Occipital lobe (tissue), 2 donors: ENCODE data around the gene TTC28. TPM values are rescaled to one million over a fixed set of nuclear protein-coding genes. Genes with fewer than 3 reads are reported as not detected.
"Not testable (repeated sequence)": the region's sequence is repeated elsewhere in the genome, so short reads cannot be mapped to it uniquely, and the experiment has no call there.

Experiments used
- DNase-seq: peaks from one replicate; lab custom pipeline; 2025; lab: John Stamatoyannopoulos, UW
- total RNA-seq: library from RNA; depleted of rRNA; stranded (reverse); fragments of >200 nt; gene quantifications from one replicate; pipeline ENCODE4 v1.2.3, GENCODE V29; 2014

TTC28 gene
- total RNA-seq, 1 donor from 2014 or later = 157 TPM

- not testable (repeated sequence) for DNase-seq
These were observed 1.5 kb downstream of the TTC28 start for GRCh38 chr22:28678170-28678569.

GRCh38 chr22:28674121-28674563 lies 5.5 kb downstream of the TTC28 start:
- no peak for DNase-seq

GRCh38 chr22:28670756-28671155 lies 8.9 kb downstream of the TTC28 start:
- no peak for DNase-seq

GRCh38 chr22:28670161-28670560 lies 9.5 kb downstream of the TTC28 start:
- DNase-seq = no peak

- DNase-seq = no peak
These were observed 10.3 kb downstream of the TTC28 start for GRCh38 chr22:28669387-28669786.

- DNase-seq = not testable (repeated sequence)
These were observed 16.1 kb downstream of the TTC28 start for GRCh38 chr22:28663569-28663942.

GRCh38 chr22:28658448-28658847 lies 21.2 kb downstream of the TTC28 start:
- no peak for DNase-seq

GRCh38 chr22:28656181-28656580 lies 23.5 kb downstream of the TTC28 start:
- no peak for DNase-seq

GRCh38 chr22:28650463-28650862 lies 29.2 kb downstream of the TTC28 start:
- no peak for DNase-seq

GRCh38 chr22:28648792-28649191 lies 30.8 kb downstream of the TTC28 start:
- DNase-seq = no peak

- no peak for DNase-seq
These were observed 32.4 kb downstream of the TTC28 start for GRCh38 chr22:28647216-28647615.

GRCh38 chr22:28639321-28639720 lies 40.3 kb downstream of the TTC28 start:
- no peak for DNase-seq

- no peak for DNase-seq
These were observed 42.4 kb downstream of the TTC28 start for GRCh38 chr22:28637225-28637624.

GRCh38 chr22:28630177-28630574 lies 49.5 kb downstream of the TTC28 start:
- DNase-seq = no peak

- DNase-seq = no peak
These were observed 50.0 kb downstream of the TTC28 start for GRCh38 chr22:28629420-28630176.

GRCh38 chr22:28628766-28629165 lies 50.9 kb downstream of the TTC28 start:
- DNase-seq = no peak

GRCh38 chr22:28627791-28628190 lies 51.8 kb downstream of the TTC28 start:
- no peak for DNase-seq

GRCh38 chr22:28620244-28620922 lies 59.3 kb downstream of the TTC28 start:
- no peak for DNase-seq

GRCh38 chr22:28619236-28619635 lies 60.4 kb downstream of the TTC28 start:
- DNase-seq = no peak

- DNase-seq = not testable (repeated sequence)
These were observed 64.2 kb downstream of the TTC28 start for GRCh38 chr22:28615423-28615822.

GRCh38 chr22:28609921-28610320 lies 69.7 kb downstream of the TTC28 start:
- DNase-seq = no peak

GRCh38 chr22:28608546-28608945 lies 71.1 kb downstream of the TTC28 start:
- no peak for DNase-seq

- DNase-seq = no peak
These were observed 71.8 kb downstream of the TTC28 start for GRCh38 chr22:28607795-28608194.
